ENCODE data around the gene PTBP1. TPM values are rescaled to one million over a fixed set of nuclear protein-coding genes. Genes with fewer than 3 reads are reported as not detected.

The PTBP1 gene
- total RNA-seq, 2 experiments from 2014 or later: 246 to 252 TPM

DNA sequence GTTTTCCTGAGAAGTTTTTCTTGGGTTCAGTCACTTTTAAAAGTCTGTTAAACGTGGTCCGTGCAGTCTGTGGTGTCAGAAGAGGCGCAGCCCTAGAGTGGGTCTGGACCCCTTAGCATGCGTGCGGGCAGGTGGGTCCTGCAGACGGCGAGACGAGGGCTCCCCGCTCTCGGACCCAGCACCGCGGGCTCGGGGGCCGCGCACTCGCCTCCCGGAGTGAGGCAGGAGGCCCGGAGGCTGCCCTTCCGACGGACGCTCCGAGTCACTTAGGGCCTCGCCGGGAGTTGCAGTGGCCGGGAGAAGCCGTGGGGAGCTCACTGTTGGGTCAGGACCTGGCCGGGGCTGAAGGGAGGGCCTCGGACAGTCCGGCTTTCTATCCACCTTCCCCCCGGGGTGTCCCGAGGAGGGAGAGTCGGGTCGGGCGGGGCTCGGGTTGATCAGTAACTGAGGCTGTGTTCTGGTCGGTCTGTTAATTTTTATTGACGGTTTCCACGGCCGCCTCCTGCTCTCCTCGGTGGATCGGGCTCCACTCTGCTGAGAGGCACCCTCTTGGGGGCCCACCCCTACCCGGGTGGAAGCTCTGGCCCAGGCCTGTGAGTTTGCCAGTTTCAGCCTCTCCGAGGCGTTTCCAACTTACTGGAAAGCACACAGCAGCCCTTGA, 1.3 kb downstream of the PTBP1 start:
- ATAC-seq (ENCODE audit: poor library complexity) (no peak), DNase-seq (peak in 2 of 14 experiments; percentile 44 to 64)
- CTCF ChIA-PET: no interaction called here
- Histone ChIP-seq H3K36me3 (ENCODE audit: insufficient read depth, low read length) (peaks cover 42% of the 10 kb centered on the region), H3K27me3 (ENCODE audit: control insufficient read depth in 1 of 2, insufficient read depth in 2 of 2, low read length in 2 of 2) (no peaks in the 10 kb centered on the region), H3K9me3 (ENCODE audit: control insufficient read depth in 1 of 2, insufficient read depth in 1 of 2, low read length in 2 of 2) (no peaks in the 10 kb centered on the region), H3K27ac (ENCODE audit: low read depth in 1 of 2, low read length in 2 of 2) (peak overlapping the region; percentile 63 to 72), H3K4me3 (ENCODE audit: low read length) (peak overlapping the region; percentile 79), H3K4me1 (ENCODE audit: insufficient read depth, low read length) (peaks cover 64% of the 10 kb centered on the region)
- POLR2A ChIA-PET: interaction anchor here (0.6 to 2.2 kb wide), 5 partner anchors 58 to 471 kb away, joined by 4 to 9 read pairs (median 6); partner anchors contain the start of genes ARHGAP45 and CIRBP
- peaks cover 51% of the 10 kb centered on the region for H3K4me1 Mint-ChIP-seq (ENCODE audit: low read depth)
- H3K9me3 Mint-ChIP-seq: no peaks in the 10 kb centered on the region
- intact Hi-C loops (cut with DNase I, micrococcal nuclease): loop anchor here (5.0 to 10.0 kb wide), 4 partner anchors 136 to 446 kb away; partner anchors contain the start of genes ATP5F1D (in 1 of the 2), GPX4 (in 1 of the 2), MIDN (in 1 of the 2) and RNF126 (in 1 of the 2)
- peak overlapping the region; percentile 89 for H3K4me3 Mint-ChIP-seq
- H3K27ac Mint-ChIP-seq: peak overlapping the region; percentile 87
- no peaks in the 10 kb centered on the region for H3K27me3 Mint-ChIP-seq
- TF ChIP-seq, protein P1, sequence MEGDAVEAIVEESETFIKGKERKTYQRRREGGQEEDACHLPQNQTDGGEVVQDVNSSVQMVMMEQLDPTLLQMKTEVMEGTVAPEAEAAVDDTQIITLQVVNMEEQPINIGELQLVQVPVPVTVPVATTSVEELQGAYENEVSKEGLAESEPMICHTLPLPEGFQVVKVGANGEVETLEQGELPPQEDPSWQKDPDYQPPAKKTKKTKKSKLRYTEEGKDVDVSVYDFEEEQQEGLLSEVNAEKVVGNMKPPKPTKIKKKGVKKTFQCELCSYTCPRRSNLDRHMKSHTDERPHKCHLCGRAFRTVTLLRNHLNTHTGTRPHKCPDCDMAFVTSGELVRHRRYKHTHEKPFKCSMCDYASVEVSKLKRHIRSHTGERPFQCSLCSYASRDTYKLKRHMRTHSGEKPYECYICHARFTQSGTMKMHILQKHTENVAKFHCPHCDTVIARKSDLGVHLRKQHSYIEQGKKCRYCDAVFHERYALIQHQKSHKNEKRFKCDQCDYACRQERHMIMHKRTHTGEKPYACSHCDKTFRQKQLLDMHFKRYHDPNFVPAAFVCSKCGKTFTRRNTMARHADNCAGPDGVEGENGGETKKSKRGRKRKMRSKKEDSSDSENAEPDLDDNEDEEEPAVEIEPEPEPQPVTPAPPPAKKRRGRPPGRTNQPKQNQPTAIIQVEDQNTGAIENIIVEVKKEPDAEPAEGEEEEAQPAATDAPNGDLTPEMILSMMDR (IDR thresholded peaks at IDR 0.05): no peak
- peaks cover 46% of the 10 kb centered on the region for H3K36me3 Mint-ChIP-seq (ENCODE audit: low read depth)

DNA sequence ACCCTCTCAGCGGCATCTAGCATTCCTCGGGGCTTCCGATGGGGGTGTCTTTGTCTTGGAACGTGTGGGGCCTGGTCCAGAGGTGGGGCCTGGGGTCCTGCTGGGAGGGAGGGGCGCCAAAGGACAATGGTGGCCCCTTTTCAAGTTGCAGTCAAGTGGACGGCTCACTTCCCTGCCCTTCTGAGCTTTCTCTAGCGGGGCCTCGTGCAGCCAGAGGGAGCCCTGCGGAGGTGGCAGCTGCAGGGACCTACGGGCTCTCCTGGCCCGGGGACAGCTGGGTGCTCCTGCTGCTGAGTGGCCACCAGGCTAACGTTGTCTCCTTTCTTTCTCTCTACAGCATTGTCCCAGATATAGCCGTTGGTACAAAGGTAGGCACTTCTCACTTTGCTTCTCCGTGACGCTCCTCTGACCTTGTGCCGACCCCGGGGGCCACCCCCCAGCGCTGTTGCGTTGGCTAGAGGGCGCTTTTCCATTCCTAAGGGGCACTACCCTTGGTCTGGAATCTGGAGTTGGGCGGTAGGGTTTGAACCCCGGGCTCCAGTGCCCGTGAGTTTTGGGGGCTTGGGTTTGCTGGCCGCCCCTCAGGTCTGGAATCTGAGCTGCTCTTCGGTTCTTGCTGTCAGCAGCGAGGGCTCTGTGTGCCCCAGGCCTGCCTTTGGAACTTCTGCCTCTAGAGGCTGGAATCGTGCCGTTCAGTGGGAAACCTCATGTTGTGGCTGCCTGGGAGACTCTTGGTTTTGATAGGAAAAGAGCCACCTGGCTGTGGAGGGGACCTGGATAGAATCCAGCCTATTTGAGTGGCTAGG, 2.0 kb downstream of the PTBP1 start:
- Histone ChIP-seq H3K27ac (ENCODE audit: low read depth in 1 of 2, low read length in 2 of 2) (peak overlapping the region; percentile 31 to 53), H3K9me3 (ENCODE audit: control insufficient read depth in 1 of 2, insufficient read depth in 1 of 2, low read length in 2 of 2) (no peaks in the 10 kb centered on the region), H3K4me3 (ENCODE audit: low read length) (peak overlapping the region; percentile 79), H3K4me1 (ENCODE audit: insufficient read depth, low read length) (peaks cover 71% of the 10 kb centered on the region), H3K27me3 (ENCODE audit: control insufficient read depth in 1 of 2, insufficient read depth in 2 of 2, low read length in 2 of 2) (no peaks in the 10 kb centered on the region), H3K36me3 (ENCODE audit: insufficient read depth, low read length) (peaks cover 49% of the 10 kb centered on the region)
- intact Hi-C loops (cut with DNase I, micrococcal nuclease): loop anchor here (5.0 to 10.0 kb wide), 4 partner anchors 137 to 446 kb away; partner anchors contain the start of genes ATP5F1D (in 1 of the 2), GPX4 (in 1 of the 2), MIDN (in 1 of the 2) and RNF126 (in 1 of the 2)
- Mint-ChIP-seq H3K27ac (peak overlapping the region; percentile 87), H3K27me3 (no peaks in the 10 kb centered on the region), H3K4me1 (ENCODE audit: low read depth) (peaks cover 54% of the 10 kb centered on the region), H3K36me3 (ENCODE audit: low read depth) (peaks cover 52% of the 10 kb centered on the region), H3K4me3 (peak overlapping the region; percentile 89), H3K9me3 (no peaks in the 10 kb centered on the region)
- TF ChIP-seq, protein P1 (IDR thresholded peaks at IDR 0.05): no peak
- POLR2A ChIA-PET: no interaction called here
- CTCF ChIA-PET: no interaction called here
- ATAC-seq (ENCODE audit: poor library complexity): no peak
- DNase-seq: peak in 6 of 14 experiments; percentile 17 to 58 (median 34)

DNA sequence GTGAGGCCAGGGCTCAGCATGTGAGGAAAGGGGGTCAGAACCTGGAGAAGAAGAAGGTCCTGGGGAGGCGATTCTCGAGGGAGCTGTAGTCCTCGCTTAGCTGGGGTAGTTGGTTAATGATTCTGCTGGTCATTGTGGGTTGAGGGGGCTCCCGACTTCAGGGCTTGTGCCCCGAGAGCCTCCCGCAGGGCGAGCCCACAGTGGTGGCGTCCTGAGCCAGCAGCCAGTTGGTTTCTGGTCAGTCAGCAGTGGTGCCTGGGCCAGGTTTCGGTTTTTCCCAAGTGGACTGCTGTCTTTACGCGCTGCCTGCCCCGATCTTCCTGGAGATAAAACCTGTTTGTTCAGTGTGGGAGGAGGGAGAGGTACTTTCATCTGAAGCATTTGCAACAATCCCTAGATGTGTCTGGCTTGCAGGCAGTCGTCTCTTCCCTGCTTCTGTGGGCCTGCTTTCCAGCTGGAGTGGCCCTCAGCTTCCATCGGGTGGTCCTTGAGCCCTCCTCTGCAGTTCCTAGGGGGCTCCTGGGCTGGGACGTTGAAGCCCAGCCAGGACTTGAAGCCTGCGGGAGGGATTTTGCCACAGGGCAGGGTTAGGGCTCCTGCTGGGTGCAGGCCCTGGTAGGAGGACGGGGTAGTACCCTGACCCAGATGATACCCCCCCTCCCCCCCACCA, 3.2 kb downstream of the PTBP1 start:
- H3K27ac ChIP-seq (ENCODE audit: low read depth in 1 of 2, low read length in 2 of 2): peak overlapping the region in 1 of 2 donors; percentile 44
- peak in 1 of 14 experiments; percentile 44 for DNase-seq
- POLR2A ChIA-PET: no interaction called here

More for the DNA sequence above, 3.2 kb downstream of the PTBP1 start:
- H3K36me3 ChIP-seq (ENCODE audit: insufficient read depth, low read length): peaks cover 61% of the 10 kb centered on the region
- ATAC-seq (ENCODE audit: poor library complexity): no peak
- H3K4me1 ChIP-seq (ENCODE audit: insufficient read depth, low read length): peaks cover 71% of the 10 kb centered on the region
- no peaks in the 10 kb centered on the region for H3K9me3 ChIP-seq (ENCODE audit: control insufficient read depth in 1 of 2, insufficient read depth in 1 of 2, low read length in 2 of 2)
- no peaks in the 10 kb centered on the region for H3K9me3 Mint-ChIP-seq
- intact Hi-C loops (cut with DNase I, micrococcal nuclease): no loop called here
- peak overlapping the region; percentile 87 for H3K27ac Mint-ChIP-seq
- H3K27me3 Mint-ChIP-seq: no peaks in the 10 kb centered on the region
- CTCF ChIA-PET: interaction anchor here (1.0 kb wide), 1 partner anchor 63 kb away, joined by 4 read pairs; no protein-coding TSS in a partner anchor
- no peaks in the 10 kb centered on the region for H3K27me3 ChIP-seq (ENCODE audit: control insufficient read depth in 1 of 2, insufficient read depth in 2 of 2, low read length in 2 of 2)
- peak overlapping the region; percentile 35 for H3K4me3 ChIP-seq (ENCODE audit: low read length)
- H3K36me3 Mint-ChIP-seq (ENCODE audit: low read depth): peaks cover 52% of the 10 kb centered on the region
- TF ChIP-seq, protein P1 (IDR thresholded peaks at IDR 0.05): no peak
- peaks cover 54% of the 10 kb centered on the region for H3K4me1 Mint-ChIP-seq (ENCODE audit: low read depth)
- peak overlapping the region; percentile 89 for H3K4me3 Mint-ChIP-seq

Data from CD4-positive, alpha-beta T cell (primary cell).